EH (cell line): ENCODE results near the gene MALL.
"Not testable (repeated sequence)": the region's sequence is repeated elsewhere in the genome, so short reads cannot be mapped to it uniquely, and the experiment has no call there.

Experiments used
- DNase-seq: peaks from one replicate; pipeline ENCODE4 v3.0.0-alpha.2; 2015; ENCODE audit warnings: low read depth

Gene MALL

DNA sequence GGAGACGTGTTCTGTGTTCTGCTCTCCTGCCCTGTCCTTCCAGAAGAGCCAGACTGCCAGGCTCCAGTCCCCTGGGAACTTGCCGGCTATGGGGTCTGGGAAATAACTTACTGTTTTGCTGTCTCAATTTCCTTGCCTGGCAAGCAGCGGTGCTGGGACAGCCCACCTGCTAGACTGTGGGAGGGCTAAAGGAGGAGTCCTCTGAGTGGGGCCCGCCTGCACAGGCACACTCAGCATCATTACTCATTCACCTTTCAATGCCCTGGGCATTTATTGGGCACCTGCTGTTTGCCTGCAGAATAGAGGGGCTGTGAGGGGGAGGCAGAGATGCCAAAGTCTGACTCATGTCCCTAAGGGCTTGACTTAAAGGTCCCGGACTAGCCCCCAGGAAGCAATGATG is 65.4 kb downstream of the MALL start:
- not testable (repeated sequence) for DNase-seq

DNA sequence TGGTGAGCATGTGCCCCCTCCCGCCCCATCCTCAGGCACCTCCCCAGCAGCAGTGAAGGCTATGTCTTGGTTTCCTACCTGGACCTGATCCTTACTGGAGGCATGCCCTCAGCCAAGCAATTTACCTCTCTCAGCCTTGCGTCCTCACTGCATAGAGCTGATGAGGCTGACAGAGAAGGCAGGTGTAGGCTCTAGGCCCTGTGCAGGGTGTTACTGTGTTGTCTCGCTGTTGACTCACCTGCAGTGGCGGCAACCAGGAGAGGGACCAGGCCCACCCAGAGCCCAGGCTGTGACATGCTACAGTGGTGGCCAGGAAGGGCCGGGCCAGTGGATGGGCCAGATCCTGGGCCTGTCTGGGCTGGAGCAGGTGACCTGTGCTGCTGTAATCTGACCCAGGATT is 65.9 kb downstream of the MALL start:
- not testable (repeated sequence) for DNase-seq

GRCh38 chr2:110048255-110049197 is 67.1 kb downstream of the MALL start:
- DNase-seq: not testable (repeated sequence)

GRCh38 chr2:110047225-110047624 is 68.4 kb downstream of the MALL start:
- not testable (repeated sequence) for DNase-seq

- not testable (repeated sequence) for DNase-seq
Observed at GRCh38 chr2:110041941-110042660, 73.5 kb downstream of the MALL start.

DNA sequence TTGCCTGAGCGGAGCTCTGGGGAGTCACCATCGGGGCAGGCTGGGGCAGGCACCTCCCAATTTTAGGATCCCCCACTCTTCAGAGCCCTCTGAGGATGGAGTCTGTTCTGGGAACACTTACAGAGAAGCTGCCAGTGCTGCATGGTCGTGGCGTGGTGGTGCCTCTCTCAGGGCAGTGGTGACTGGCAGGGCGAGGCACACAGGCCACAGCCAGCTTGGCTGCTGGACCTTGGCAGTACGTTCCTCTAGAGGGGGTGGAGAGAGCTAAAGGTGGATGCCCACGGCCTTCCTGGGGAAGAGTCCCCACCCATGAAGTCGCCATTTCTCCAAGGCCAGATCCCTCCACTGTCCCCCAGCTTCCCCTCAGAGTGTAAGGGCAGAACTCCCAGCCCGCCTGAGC is 78.3 kb downstream of the MALL start:
- not testable (repeated sequence) for DNase-seq

GRCh38 chr2:110035384-110035783 is 80.2 kb downstream of the MALL start:
- not testable (repeated sequence) for DNase-seq

DNA sequence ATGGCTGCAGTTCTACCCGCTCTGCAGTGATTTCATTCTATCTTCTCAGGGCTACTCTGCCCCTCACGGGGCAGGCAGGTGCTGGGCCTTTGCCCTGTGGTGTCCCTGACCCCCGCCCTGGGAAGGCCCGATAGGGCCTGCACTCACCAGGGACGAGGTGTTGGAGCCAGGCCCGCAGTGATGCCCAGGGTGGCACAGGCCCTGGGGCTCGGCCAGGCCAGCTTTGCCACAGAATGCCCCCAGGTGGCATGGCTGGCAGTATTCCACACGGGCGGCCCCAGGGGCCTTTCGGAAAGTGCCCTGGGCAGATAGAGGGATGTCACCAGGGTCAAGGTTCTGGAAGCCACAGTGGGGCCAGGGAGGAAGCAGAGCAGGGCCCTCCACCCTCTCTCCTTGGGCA is 80.7 kb downstream of the MALL start:
- not testable (repeated sequence) for DNase-seq
